Measurements from ENCODE around the gene SNW1.
"Not testable (repeated sequence)": the region's sequence is repeated elsewhere in the genome, so short reads cannot be mapped to it uniquely, and the experiment has no call there.

SNW1 gene

GRCh38 chr14:77747425-77747824 lies 13.5 kb downstream of the SNW1 start:
- not testable (repeated sequence) for DNase-seq (ENCODE audit: low read depth)

- no peak for DNase-seq (ENCODE audit: low read depth)
Measured at GRCh38 chr14:77746064-77746702, 14.8 kb downstream of the SNW1 start.

- DNase-seq (ENCODE audit: low read depth) = no peak
Measured at GRCh38 chr14:77741438-77741837, 19.5 kb downstream of the SNW1 start.

GRCh38 chr14:77738559-77739250 lies 22.3 kb downstream of the SNW1 start:
- DNase-seq (ENCODE audit: low read depth) = no peak

GRCh38 chr14:77730976-77731497 lies 29.9 kb downstream of the SNW1 start:
- DNase-seq (ENCODE audit: low read depth) = no peak

- DNase-seq (ENCODE audit: low read depth) = no peak
Measured at GRCh38 chr14:77722301-77722700, 38.7 kb downstream of the SNW1 start.

- no peak for DNase-seq (ENCODE audit: low read depth)
Measured at GRCh38 chr14:77721437-77721836, 39.5 kb downstream of the SNW1 start.

GRCh38 chr14:77717608-77718305 lies 43.2 kb downstream of the SNW1 start:
- no peak for DNase-seq (ENCODE audit: low read depth)

- DNase-seq (ENCODE audit: low read depth) = no peak
Measured at GRCh38 chr14:77714926-77715325, 46.0 kb downstream of the SNW1 start.

- no peak for DNase-seq (ENCODE audit: low read depth)
Measured at GRCh38 chr14:77710364-77710763, 50.6 kb downstream of the SNW1 start.

- DNase-seq (ENCODE audit: low read depth) = no peak
Measured at GRCh38 chr14:77709412-77709811, 51.5 kb downstream of the SNW1 start.

- DNase-seq (ENCODE audit: low read depth) = no peak
Measured at GRCh38 chr14:77708749-77709148, 52.2 kb downstream of the SNW1 start.

- DNase-seq (ENCODE audit: low read depth) = peak; percentile 59
Measured at GRCh38 chr14:77707724-77708408, 53.1 kb downstream of the SNW1 start, which contains the start of the genes ALKBH1 and SLIRP. ALKBH1 (minus strand) TSS chr14:77708023; CDS start chr14:77708004, 19 bp downstream. SLIRP (plus strand) TSS chr14:77708103; CDS start chr14:77708112, 9 bp downstream.

GRCh38 chr14:77707355-77707723 lies 53.6 kb downstream of the SNW1 start:
- DNase-seq (ENCODE audit: low read depth) = no peak

- DNase-seq (ENCODE audit: low read depth) = no peak
Measured at GRCh38 chr14:77691259-77691658, 69.7 kb downstream of the SNW1 start.

- DNase-seq (ENCODE audit: low read depth) = no peak
Measured at GRCh38 chr14:77682158-77682553, 78.8 kb downstream of the SNW1 start.

- no peak for DNase-seq (ENCODE audit: low read depth)
Measured at GRCh38 chr14:77681196-77682157, 79.5 kb downstream of the SNW1 start.

- DNase-seq (ENCODE audit: low read depth) = no peak
Measured at GRCh38 chr14:77674931-77675330, 86.0 kb downstream of the SNW1 start.

- DNase-seq (ENCODE audit: low read depth) = no peak
Measured at GRCh38 chr14:77673193-77673592, 87.8 kb downstream of the SNW1 start.
